ENCODE data around the gene ASPG. TPM values are rescaled to one million over a fixed set of nuclear protein-coding genes. Genes with fewer than 3 reads are reported as not detected.

ASPG gene
- polyA plus RNA-seq, 1 donor (not counting 4 experiments of a cell fraction or from before 2014, with no cell fraction given): 0.10 TPM

- TF ChIP-seq, protein P1, sequence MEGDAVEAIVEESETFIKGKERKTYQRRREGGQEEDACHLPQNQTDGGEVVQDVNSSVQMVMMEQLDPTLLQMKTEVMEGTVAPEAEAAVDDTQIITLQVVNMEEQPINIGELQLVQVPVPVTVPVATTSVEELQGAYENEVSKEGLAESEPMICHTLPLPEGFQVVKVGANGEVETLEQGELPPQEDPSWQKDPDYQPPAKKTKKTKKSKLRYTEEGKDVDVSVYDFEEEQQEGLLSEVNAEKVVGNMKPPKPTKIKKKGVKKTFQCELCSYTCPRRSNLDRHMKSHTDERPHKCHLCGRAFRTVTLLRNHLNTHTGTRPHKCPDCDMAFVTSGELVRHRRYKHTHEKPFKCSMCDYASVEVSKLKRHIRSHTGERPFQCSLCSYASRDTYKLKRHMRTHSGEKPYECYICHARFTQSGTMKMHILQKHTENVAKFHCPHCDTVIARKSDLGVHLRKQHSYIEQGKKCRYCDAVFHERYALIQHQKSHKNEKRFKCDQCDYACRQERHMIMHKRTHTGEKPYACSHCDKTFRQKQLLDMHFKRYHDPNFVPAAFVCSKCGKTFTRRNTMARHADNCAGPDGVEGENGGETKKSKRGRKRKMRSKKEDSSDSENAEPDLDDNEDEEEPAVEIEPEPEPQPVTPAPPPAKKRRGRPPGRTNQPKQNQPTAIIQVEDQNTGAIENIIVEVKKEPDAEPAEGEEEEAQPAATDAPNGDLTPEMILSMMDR (optimal IDR thresholded peaks at IDR 0.05 in 1 of 3, IDR thresholded peaks at IDR 0.05 in 1 of 3, conservative IDR thresholded peaks at IDR 0.05 in 1 of 3; ENCODE audit: extremely low read depth in 1 of 3, insufficient read depth in 2 of 3, low read length in 3 of 3): no peak
- no peak for TF ChIP-seq EZH2 (IDR thresholded peaks at IDR 0.05; ENCODE audit: low read length)
- dilution Hi-C loops (cut with MboI; ENCODE audit: extremely low pct_ligation_motif_present, low sequenced_read_pairs): no loop called here
- Histone ChIP-seq H3K4me1 (ENCODE audit: control insufficient read depth, extremely low read depth, insufficient read depth, low read length) (peaks cover 4% of the 10 kb centered on the region), H2AFZ (ENCODE audit: control insufficient read depth, low read length) (no peak overlapping the region), H3K27me3 (ENCODE audit: control insufficient read depth, extremely low read depth, insufficient read depth, low read length) (peaks cover 4% of the 10 kb centered on the region), H3K4me3 (ENCODE audit: control insufficient read depth in 2 of 3, extremely low read depth in 1 of 3, insufficient read depth in 2 of 3, low read depth in 1 of 3, low read length in 3 of 3) (no peak overlapping the region), H3K4me2 (ENCODE audit: control insufficient read depth, extremely low read depth, insufficient read depth, low read depth, low read length) (no peak overlapping the region), H4K20me1 (ENCODE audit: control insufficient read depth, extremely low read depth, insufficient read depth, low read length) (no peaks in the 10 kb centered on the region), H3K9ac (ENCODE audit: control insufficient read depth, extremely low read depth, insufficient read depth, low read length) (no peak overlapping the region), H3K36me3 (ENCODE audit: control insufficient read depth in 2 of 2, extremely low read depth in 1 of 2, insufficient read depth in 2 of 2, low read length in 2 of 2) (no peaks in the 10 kb centered on the region), H3K27ac (ENCODE audit: control insufficient read depth, insufficient read depth, low read length) (no peak overlapping the region), H3K9me3 (ENCODE audit: control insufficient read depth, low read depth, low read length) (no peaks in the 10 kb centered on the region), H3K79me2 (ENCODE audit: control insufficient read depth, insufficient read depth, low read length) (no peaks in the 10 kb centered on the region), H3K9me1 (ENCODE audit: control insufficient read depth, extremely low read depth, insufficient read depth, low read length) (no peaks in the 10 kb centered on the region)
- FAIRE-seq (no peak), DNase-seq (ENCODE audit: low read depth, low spot score) (no peak)
These were observed 10.2 kb downstream of the ASPG start for GRCh38 chr14:104095426-104096310.

- Histone ChIP-seq H3K36me3 (ENCODE audit: control insufficient read depth in 2 of 2, extremely low read depth in 1 of 2, insufficient read depth in 2 of 2, low read length in 2 of 2) (no peaks in the 10 kb centered on the region), H3K9me1 (ENCODE audit: control insufficient read depth, extremely low read depth, insufficient read depth, low read length) (no peaks in the 10 kb centered on the region), H3K4me2 (ENCODE audit: control insufficient read depth, extremely low read depth, insufficient read depth, low read depth, low read length) (no peak overlapping the region), H3K4me3 (ENCODE audit: control insufficient read depth in 2 of 3, extremely low read depth in 1 of 3, insufficient read depth in 2 of 3, low read depth in 1 of 3, low read length in 3 of 3) (no peak overlapping the region), H2AFZ (ENCODE audit: control insufficient read depth, low read length) (no peak overlapping the region), H3K27me3 (ENCODE audit: control insufficient read depth, extremely low read depth, insufficient read depth, low read length) (peaks cover 4% of the 10 kb centered on the region), H3K9me3 (ENCODE audit: control insufficient read depth, low read depth, low read length) (no peaks in the 10 kb centered on the region), H3K4me1 (ENCODE audit: control insufficient read depth, extremely low read depth, insufficient read depth, low read length) (peaks cover 11% of the 10 kb centered on the region), H3K27ac (ENCODE audit: control insufficient read depth, insufficient read depth, low read length) (no peak overlapping the region), H3K9ac (ENCODE audit: control insufficient read depth, extremely low read depth, insufficient read depth, low read length) (no peak overlapping the region), H4K20me1 (ENCODE audit: control insufficient read depth, extremely low read depth, insufficient read depth, low read length) (no peaks in the 10 kb centered on the region), H3K79me2 (ENCODE audit: control insufficient read depth, insufficient read depth, low read length) (no peaks in the 10 kb centered on the region)
- FAIRE-seq (no peak), DNase-seq (ENCODE audit: low read depth, low spot score) (no peak)
- TF ChIP-seq EZH2 (IDR thresholded peaks at IDR 0.05; ENCODE audit: low read length): no peak
- TF ChIP-seq, protein P1 (optimal IDR thresholded peaks at IDR 0.05 in 1 of 3, IDR thresholded peaks at IDR 0.05 in 1 of 3, conservative IDR thresholded peaks at IDR 0.05 in 1 of 3; ENCODE audit: extremely low read depth in 1 of 3, insufficient read depth in 2 of 3, low read length in 3 of 3): no peak
- dilution Hi-C loops (cut with MboI; ENCODE audit: extremely low pct_ligation_motif_present, low sequenced_read_pairs): no loop called here
These were observed 10.8 kb downstream of the ASPG start for GRCh38 chr14:104096318-104096717.

Measured in keratinocyte (primary cell).